GM15510 (cell line): ENCODE results near the gene KIF5A.

Source experiments
- POLR2A ChIP-seq: IDR thresholded peaks from 3 replicates; pipeline ENCODE4 v1.6.1; 2011; ENCODE audit warnings: borderline replicate concordance; ENCODE audit not compliant: insufficient read length; ENCODE audit errors: extremely low read depth

The KIF5A gene

DNA sequence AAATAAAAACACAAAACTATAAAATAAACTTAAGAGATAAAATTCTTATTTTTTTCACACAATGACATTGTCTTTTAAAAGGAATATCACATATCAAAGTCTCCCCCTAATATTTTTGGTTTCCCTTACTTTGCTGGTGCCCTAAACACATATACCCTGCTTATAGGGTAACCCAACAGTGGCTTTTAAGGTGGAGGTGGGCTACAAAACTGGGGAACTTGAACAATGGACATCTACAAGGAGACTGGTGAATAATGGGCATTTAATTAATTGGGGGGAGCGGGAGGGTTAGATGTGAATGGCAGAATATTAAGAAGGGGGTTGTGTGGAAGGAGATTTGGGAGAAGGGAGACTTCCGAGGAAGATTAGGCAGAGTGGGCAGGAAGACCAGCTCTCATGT, 73.5 kb downstream of the KIF5A start:
- no peak for TF ChIP-seq POLR2A

DNA sequence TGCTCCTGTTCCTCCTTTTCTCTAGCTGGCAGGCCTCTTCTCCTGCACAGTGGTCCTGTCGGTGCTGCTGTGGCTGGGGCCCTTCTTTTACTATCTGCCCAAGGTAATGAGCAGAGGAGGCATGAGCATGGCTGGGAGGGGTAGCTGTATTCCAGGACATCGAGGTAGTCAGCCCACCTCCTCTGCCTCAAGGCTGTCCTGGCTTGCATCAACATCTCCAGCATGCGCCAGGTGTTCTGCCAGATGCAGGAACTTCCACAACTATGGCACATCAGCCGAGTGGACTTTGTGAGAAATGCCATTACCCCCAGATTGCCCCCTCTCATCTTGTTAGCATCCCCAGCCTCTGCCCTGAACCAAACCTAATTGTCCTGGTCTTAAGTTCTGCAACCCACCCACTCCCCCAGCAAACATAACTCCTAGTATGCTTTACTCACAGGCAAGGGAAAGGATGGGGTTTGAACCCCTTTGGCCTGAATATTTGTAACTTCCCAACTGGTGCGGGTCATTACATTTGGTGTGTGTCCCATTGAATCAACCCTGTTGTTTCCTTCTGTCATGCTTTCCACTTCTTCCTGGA, 74.1 kb downstream of the KIF5A start:
- TF ChIP-seq POLR2A = no peak

DNA sequence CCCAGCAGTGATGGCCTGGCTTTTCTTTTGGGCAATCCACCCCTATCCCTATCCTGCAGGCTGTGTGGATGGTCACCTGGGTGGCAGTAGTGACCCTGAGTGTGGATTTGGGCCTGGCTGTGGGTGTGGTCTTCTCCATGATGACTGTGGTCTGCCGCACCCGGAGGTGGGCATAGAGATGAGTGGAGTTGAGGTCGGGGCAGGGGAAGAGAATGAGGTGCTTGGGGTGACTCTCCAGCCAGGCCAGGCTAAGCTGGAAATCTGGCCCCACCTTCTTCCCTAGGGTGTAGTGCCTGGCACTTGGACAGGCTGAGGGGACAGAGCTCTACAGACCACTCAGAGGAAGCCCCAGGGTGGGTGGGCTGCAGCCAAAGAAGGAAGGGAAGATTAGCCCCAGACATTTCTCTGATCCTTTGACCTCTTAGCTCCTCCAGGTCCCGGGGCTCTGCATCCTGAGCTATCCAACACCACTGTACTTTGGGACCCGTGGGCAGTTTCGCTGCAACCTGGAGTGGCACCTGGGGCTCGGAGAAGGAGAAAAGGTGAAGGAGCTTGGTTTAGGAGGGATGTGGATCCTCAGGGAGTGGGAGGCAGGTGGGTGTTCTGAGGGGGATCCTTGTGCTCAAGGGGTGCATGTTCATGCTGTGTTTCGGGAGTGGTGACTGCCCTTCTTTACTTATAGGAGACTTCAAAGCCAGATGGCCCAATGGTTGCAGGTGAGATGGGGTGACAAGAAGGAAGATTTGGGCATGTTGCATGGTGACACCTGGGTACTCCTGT, 74.8 kb downstream of the KIF5A start:
- no peak for TF ChIP-seq POLR2A

DNA sequence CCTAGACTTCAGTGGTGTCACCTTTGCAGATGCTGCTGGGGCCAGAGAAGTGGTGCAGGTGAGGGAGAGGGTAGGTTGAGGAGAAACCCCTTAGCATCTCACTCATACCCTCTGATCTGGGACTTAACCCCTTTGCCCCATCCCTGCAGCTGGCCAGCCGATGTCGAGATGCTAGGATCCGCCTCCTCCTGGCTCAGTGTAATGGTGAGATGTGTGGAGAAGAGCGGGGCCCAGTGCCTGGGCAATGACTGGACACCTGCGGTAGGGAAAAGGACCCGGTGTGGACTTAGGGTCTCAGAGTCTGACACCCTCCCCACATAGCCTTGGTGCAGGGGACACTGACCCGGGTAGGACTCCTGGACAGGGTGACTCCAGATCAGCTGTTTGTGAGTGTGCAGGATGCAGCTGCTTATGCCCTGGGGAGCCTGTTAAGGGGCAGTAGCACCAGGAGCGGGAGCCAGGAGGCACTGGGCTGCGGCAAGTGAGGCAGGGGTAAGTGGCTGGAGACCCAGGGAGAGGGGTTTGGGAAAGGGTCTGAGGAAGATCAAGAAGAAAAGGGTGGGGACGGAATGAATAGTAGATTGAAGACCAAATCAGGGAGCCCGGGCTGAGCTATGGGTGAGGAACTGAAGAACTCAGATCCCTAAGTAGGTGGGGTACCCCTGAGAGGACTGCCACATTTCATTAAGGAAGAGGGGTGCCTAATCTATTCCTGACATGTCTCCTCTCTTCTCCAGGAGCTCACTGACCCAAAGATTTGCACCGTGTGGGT, 75.6 kb downstream of the KIF5A start:
- no peak for TF ChIP-seq POLR2A

GRCh38 chr12:57626111-57626920, 76.5 kb downstream of the KIF5A start:
- no peak for TF ChIP-seq POLR2A

GRCh38 chr12:57626921-57627445, 77.1 kb downstream of the KIF5A start:
- no peak for TF ChIP-seq POLR2A

DNA sequence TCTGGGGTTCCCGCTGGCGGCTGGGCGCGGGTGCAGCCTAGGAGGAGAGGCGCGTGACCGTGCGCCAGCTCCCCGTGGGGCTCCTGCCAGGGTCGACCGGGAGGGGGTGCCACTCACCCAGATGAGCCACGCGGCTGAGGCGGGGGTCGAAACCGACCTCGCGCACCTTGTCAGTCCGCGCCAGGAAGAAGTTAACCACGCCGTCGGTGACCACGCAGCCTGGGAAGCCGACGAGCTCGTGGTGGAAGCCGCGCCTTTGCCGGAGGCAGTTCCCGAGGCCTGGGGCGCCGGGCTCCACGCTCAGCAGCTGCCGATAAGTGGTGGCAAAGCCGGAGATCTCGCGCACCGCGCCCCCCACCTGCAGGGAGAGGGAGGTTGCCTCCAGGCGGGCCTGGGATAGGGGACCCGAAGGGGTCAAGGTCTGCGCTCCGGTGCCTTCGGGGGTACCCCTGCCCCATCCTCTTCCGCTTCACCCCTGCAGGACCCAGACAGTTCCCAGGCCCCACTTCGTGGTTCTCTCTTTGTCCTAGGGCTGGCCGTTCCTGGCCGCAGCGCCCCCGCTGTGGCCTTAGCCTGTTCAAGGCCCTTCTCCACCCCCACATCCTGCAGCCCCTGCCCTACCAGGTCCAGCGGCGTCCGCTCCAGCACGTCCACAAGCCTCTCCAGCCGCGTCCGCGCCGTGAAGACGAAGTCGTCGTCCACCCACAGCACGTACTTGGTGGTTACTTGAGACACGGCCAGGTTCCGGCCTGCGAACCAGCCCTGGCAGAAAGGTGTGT, 77.8 kb downstream of the KIF5A start:
- no peak for TF ChIP-seq POLR2A

DNA sequence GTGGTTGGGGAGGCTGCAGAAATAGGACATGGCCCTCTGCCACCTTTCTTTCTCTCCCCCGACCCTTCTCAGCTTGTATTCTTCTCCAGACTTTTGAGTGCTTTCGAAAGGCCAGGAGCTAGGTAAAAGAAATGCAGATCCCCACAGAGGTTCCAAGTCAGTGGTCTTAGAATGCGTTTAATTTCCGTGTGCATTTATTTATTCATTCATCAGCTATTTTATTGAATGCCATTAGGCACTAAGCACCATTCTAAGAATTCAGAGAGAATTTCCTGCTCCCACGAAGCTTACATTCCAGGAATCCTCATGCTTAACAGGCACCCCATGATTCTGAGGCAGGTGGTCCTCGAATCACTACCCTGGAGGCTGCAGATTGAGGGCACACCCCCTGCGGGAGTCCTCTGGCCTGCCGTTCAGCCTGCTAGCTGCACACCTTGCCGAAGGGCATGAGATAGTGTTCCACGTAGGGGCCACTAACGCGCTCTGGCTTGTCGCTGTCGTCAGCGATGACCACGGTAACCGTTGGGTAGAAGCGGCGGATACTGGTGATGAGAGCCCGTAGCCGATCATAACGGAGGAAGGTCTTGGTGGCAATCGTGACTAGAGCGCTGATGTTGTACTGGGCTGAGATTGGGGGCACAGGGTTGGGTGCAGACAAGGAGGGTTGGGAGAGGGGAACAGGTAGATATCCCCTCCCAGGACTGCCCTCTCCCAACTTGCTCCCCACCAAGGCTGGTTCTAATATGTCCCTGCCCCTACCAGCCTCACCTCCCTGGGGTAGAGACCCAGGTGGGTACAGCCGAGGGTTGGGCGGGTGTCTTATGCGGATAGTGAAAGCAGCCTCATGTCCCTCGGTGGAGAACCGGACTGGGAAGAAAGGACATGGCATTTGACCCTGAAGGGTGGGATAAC, 78.7 kb downstream of the KIF5A start:
- no peak for TF ChIP-seq POLR2A

GRCh38 chr12:57629897-57630471, 80.1 kb downstream of the KIF5A start:
- TF ChIP-seq POLR2A = no peak

DNA sequence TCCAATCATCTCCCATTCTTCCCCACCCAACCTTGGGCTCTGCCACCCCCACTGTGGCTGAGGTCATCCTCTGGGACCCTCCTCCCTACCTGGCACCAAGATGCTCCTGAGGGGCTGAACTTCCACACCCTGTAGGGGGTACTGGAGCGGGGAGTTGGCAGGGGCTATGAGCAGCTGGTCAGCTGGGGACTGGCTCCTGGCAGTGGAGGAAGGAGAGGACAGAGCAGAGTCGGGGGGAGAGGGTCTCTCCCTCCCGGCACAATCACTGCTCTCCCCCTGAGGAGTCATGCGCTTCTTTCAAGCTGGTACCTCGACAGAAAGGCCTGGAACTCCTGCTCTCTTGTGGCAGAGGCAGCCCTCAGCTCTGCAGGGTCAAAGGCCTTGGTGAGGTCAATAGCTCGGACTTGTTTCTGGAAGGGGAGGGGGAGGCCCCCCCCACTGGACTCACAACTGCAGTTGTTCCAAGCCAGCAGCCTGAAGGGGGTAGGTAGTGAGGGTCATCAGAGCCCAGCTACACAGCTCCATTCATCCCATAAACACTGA, 81.1 kb downstream of the KIF5A start:
- no peak for TF ChIP-seq POLR2A

DNA sequence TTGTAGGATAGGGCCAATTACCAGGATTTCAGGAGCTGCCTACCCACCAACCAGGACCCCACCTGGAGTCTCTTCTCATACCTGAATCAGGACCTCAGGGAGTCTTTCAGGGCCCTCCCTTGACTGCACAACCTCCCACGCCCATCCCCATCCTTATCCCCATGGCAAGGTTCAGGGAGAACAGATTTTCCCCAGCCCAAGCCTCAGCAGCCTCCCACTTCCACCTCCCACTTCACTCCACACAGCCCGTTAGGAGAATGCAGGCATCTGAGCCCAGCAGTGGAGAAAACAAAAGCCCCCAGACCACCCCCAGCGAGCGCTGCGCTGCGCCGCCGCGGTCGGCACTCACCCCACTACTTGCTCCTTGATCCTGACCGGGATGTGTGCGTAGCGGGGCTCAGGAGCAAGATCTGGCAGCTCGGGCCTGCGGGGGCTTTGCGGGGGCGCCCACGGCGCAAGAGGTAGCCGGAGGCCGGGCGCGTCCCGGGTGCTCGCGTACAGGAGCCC, 81.8 kb downstream of the KIF5A start:
- no peak for TF ChIP-seq POLR2A
